ENCODE measurements around the gene SERPINA12. TPM values are rescaled to one million over a fixed set of nuclear protein-coding genes. Genes with fewer than 3 reads are reported as not detected.

Gene SERPINA12
- total RNA-seq, 1 experiment from 2014 or later, result not detected

DNA sequence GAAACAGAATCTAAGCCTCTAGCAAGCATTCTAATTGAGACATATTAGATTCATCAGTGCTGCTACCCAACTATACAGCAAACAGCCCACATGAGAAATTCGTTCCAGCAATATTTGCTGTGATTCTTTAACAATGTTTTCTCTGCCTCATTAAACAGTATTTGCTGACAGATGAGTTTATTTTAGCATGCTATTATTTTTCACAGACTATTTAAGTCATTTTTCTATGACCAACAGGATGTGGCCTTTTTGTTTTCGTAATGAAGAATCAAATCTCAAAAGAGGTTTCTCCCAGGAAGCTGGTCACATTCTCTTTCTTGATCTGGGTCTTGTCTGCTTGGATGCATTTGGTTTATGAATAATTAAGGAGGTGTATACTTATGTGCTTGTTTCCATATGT is 23.2 kb upstream of the SERPINA12 start:
- no peaks in the 10 kb centered on the region for H3K36me3 Mint-ChIP-seq
- H3K27ac Mint-ChIP-seq, result no peak overlapping the region
- no peaks in the 10 kb centered on the region; the same call in 1 of the 2 replicates for H3K27me3 Mint-ChIP-seq (ENCODE audit: low read depth)
- ATAC-seq (no peak), DNase-seq (ENCODE audit: low spot score) (no peak)
- no peaks in the 10 kb centered on the region for H3K4me1 Mint-ChIP-seq
- no peak overlapping the region for H3K4me3 Mint-ChIP-seq
- ChIA-PET POLR2A (no interaction called here), CTCF (interaction anchor here (0.9 to 1.5 kb wide), 3 partner anchors 13 to 109 kb away, joined by 3 to 7 read pairs (median 5); no protein-coding TSS in a partner anchor)
- TF ChIP-seq MXD4 (CRISPR knock-in tag; IDR thresholded peaks at IDR 0.05; ENCODE audit: borderline replicate concordance), result no peak
- H3K9me3 Mint-ChIP-seq, result peaks cover 13% of the 10 kb centered on the region

DNA sequence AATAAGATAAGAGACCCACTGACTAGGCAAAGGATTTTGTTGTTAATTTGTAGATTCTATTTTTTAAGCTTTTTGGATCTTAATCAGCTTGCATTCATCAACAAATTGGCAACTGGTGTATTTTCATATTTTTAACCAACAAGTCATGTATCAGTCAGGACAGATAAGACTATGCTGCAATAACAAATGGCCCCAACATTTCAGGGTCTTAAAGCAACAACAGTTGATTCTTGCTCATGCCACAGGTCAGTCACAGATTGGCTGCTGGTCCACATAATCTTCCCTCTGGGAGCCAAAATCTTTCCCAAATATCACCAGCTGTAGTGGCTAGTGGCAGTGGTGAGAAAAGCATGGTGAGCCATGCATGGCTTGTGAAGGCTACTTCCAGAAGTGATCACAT is 21.9 kb upstream of the SERPINA12 start:
- no peak for ATAC-seq
- POLR2A ChIA-PET, result no interaction called here
- CTCF ChIA-PET, result no interaction called here

More for the DNA sequence above, 21.9 kb upstream of the SERPINA12 start:
- Mint-ChIP-seq H3K4me1 (no peaks in the 10 kb centered on the region), H3K27ac (no peak overlapping the region), H3K36me3 (no peaks in the 10 kb centered on the region), H3K9me3 (peaks cover 23% of the 10 kb centered on the region), H3K27me3 (ENCODE audit: low read depth) (peaks cover 4% of the 10 kb centered on the region), H3K4me3 (no peak overlapping the region)
- TF ChIP-seq ZNF232 (CRISPR knock-in tag; IDR thresholded peaks at IDR 0.05) (no peak), TEAD1 (CRISPR knock-in tag; IDR thresholded peaks at IDR 0.05) (no peak), ZNF263 (CRISPR knock-in tag; IDR thresholded peaks at IDR 0.05; ENCODE audit: low read depth) (no peak), ZNF532 (CRISPR knock-in tag; IDR thresholded peaks at IDR 0.05; ENCODE audit: borderline replicate concordance) (no peak), HMGXB4 (CRISPR knock-in tag; IDR thresholded peaks at IDR 0.05) (no peak), ESRRA (CRISPR knock-in tag; IDR thresholded peaks at IDR 0.05; ENCODE audit: borderline replicate concordance) (no peak), CBFB (CRISPR knock-in tag; IDR thresholded peaks at IDR 0.05; ENCODE audit: low read depth) (no peak), ZNF121 (CRISPR knock-in tag; IDR thresholded peaks at IDR 0.05) (no peak), JAZF1 (CRISPR knock-in tag; IDR thresholded peaks at IDR 0.05) (no peak), ZBTB21 (CRISPR knock-in tag; IDR thresholded peaks at IDR 0.05; ENCODE audit: borderline replicate concordance) (no peak), IRF2 (CRISPR knock-in tag; IDR thresholded peaks at IDR 0.05; ENCODE audit: borderline replicate concordance, low read depth) (no peak), GTF2I (CRISPR knock-in tag; conservative IDR thresholded peaks at IDR 0.05) (no peak), TCF7 (CRISPR knock-in tag; IDR thresholded peaks at IDR 0.05; ENCODE audit: low read depth) (no peak), E2F4 (CRISPR knock-in tag; IDR thresholded peaks at IDR 0.05; ENCODE audit: borderline replicate concordance, low read depth) (no peak), ELF4 (CRISPR knock-in tag; IDR thresholded peaks at IDR 0.05; ENCODE audit: low read depth) (no peak)
- TF ChIP-seq, protein P1, sequence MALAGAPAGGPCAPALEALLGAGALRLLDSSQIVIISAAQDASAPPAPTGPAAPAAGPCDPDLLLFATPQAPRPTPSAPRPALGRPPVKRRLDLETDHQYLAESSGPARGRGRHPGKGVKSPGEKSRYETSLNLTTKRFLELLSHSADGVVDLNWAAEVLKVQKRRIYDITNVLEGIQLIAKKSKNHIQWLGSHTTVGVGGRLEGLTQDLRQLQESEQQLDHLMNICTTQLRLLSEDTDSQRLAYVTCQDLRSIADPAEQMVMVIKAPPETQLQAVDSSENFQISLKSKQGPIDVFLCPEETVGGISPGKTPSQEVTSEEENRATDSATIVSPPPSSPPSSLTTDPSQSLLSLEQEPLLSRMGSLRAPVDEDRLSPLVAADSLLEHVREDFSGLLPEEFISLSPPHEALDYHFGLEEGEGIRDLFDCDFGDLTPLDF (CRISPR knock-in tag; IDR thresholded peaks at IDR 0.05), result no peak
- TF ChIP-seq, protein P2, sequence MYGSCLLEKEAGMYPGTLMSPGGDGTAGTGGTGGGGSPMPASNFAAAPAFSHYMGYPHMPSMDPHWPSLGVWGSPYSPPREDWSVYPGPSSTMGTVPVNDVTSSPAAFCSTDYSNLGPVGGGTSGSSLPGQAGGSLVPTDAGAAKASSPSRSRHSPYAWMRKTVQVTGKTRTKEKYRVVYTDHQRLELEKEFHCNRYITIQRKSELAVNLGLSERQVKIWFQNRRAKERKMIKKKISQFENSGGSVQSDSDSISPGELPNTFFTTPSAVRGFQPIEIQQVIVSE (CRISPR knock-in tag; IDR thresholded peaks at IDR 0.05; ENCODE audit: borderline replicate concordance), result no peak
- TF ChIP-seq, protein P3, sequence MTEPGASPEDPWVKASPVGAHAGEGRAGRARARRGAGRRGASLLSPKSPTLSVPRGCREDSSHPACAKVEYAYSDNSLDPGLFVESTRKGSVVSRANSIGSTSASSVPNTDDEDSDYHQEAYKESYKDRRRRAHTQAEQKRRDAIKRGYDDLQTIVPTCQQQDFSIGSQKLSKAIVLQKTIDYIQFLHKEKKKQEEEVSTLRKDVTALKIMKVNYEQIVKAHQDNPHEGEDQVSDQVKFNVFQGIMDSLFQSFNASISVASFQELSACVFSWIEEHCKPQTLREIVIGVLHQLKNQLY (CRISPR knock-in tag; IDR thresholded peaks at IDR 0.05), result no peak
- TF ChIP-seq, protein P4, sequence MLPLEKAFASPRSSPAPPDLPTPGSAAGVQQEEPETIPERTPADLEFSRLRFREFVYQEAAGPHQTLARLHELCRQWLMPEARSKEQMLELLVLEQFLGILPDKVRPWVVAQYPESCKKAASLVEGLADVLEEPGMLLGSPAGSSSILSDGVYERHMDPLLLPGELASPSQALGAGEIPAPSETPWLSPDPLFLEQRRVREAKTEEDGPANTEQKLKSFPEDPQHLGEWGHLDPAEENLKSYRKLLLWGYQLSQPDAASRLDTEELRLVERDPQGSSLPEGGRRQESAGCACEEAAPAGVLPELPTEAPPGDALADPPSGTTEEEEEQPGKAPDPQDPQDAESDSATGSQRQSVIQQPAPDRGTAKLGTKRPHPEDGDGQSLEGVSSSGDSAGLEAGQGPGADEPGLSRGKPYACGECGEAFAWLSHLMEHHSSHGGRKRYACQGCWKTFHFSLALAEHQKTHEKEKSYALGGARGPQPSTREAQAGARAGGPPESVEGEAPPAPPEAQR (CRISPR knock-in tag; IDR thresholded peaks at IDR 0.05), result no peak
- DNase-seq (ENCODE audit: low spot score), result no peak
